Measurements from ENCODE around the gene GLRA2.

- TF ChIP-seq EZH2 (IDR thresholded peaks at IDR 0.05; ENCODE audit: borderline replicate concordance, insufficient read depth, low read depth, low read length, poor library complexity, severe bottlenecking) (no peak), CTCF (IDR thresholded peaks at IDR 0.05) (no peak)
Measured at GRCh38 chrX:14584548-14584947, 55.2 kb downstream of the GLRA2 start.
